Measurements from ENCODE around the gene ZNF197. TPM values are rescaled to one million over a fixed set of nuclear protein-coding genes. Genes with fewer than 3 reads are reported as not detected.
A peak's percentile ranks its signal among the peaks of the same experiment; 100 is the strongest.
"Not testable (repeated sequence)": the region's sequence is repeated elsewhere in the genome, so short reads cannot be mapped to it uniquely, and the experiment has no call there.

The ZNF197 gene
- total RNA-seq (2022) (12.0 and 14.0 TPM in 2 replicates), Bru-seq, nascent RNA (percentile 85 among the genes with signal in this experiment), BruChase-seq, experiment 1, labeled RNA remaining after a 6-hour chase (percentile 79 among the genes with signal in this experiment), BruChase-seq, experiment 2, labeled RNA remaining after a 2-hour chase (percentile 82 among the genes with signal in this experiment)
- long read RNA-seq, partial matches to known transcripts, result 0 of 34 reads
- long read RNA-seq, other reads (novel, unspliced or antisense), result 34 of 34 reads

DNA sequence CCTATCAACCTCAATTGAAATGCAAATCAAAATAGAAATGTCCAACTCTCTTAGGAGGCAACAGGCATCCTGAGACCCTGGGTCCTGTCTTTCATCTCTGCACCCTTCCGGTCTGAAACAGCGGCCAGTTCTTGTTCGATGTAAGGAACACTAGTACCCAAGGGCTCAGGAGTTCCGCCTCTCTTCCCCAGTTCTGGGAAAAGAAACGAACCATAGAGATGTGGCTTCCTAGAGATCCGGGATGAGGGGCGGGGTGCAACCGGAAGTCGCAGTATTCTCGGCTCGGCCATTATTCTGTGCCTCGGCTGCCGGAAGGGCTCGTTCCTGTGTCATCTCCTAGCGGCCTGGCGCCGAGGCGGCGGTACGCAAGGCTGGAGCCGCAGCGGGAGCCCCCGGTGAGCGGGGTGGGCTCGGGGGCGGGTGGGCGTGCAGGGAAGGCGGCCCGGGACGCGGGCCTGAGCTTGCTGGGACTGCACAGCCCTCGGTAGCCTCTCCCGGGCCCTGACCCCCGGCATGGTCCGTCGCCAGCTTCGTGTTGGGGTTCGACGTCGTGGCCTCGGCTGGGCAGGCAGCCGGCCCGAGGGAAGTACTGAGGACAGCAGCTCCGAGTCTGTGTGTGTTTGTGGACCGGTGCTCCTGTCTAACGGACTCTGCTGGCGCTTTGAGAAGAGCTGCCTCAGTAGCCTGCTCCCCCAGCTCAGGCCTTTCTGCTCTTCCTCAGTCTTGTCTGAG is at the start of gene ZNF197:
Gene ZNF197, plus strand, starts transcription at position 288 of the 732 bp plus-strand sequence. CDS start 4,119 bp downstream, outside the sequence.
- no peak for TF ChIP-seq CTCF (IDR thresholded peaks at IDR 0.05; ENCODE audit: unreplicated experiment)
- Mint-ChIP-seq H3K27me3 (ENCODE audit: unreplicated experiment) (no peaks in the 10 kb centered on the region), H3K27ac (ENCODE audit: unreplicated experiment) (peak within 1 kb of the TSS; percentile 60), H3K4me1 (ENCODE audit: low read depth, unreplicated experiment) (no peaks in the 10 kb centered on the region), H3K9me3 (ENCODE audit: low read depth, unreplicated experiment) (peaks cover 5% of the 10 kb centered on the region), H3K36me3 (ENCODE audit: insufficient read depth, unreplicated experiment) (peaks cover 21% of the 10 kb centered on the region), H3K4me3 (ENCODE audit: low read depth, unreplicated experiment) (peak within 1 kb of the TSS; percentile 73)
- peak; percentile 80 for DNase-seq
- intact Hi-C loops (cut with micrococcal nuclease; ENCODE audit: unreplicated experiment), result loop anchor here (2.0 to 5.0 kb wide), 3 partner anchors 24 to 303 kb away; partner anchors contain the start of gene ZNF35
- BruUV-seq (replicated peaks), result no TSS peak
- CTCF ChIA-PET, result interaction anchor here (0.6 to 0.9 kb wide), 2 partner anchors 34 to 186 kb away, joined by 3 read pairs; no protein-coding TSS in a partner anchor

- H3K36me3 Mint-ChIP-seq (ENCODE audit: insufficient read depth, unreplicated experiment), result no peaks in the 10 kb centered on the region
- no peak for DNase-seq
- no TSS peak for BruUV-seq (replicated peaks)
- H3K4me3 Mint-ChIP-seq (ENCODE audit: low read depth, unreplicated experiment), result no peak overlapping the region
- CTCF ChIA-PET, result interaction anchor here (0.7 kb wide), 1 partner anchor 49 kb away, joined by 7 read pairs; no protein-coding TSS in a partner anchor
- intact Hi-C loops (cut with micrococcal nuclease; ENCODE audit: unreplicated experiment), result no loop called here
- H3K27me3 Mint-ChIP-seq (ENCODE audit: unreplicated experiment), result no peaks in the 10 kb centered on the region
- TF ChIP-seq CTCF (IDR thresholded peaks at IDR 0.05; ENCODE audit: unreplicated experiment), result no peak
- peaks cover 19% of the 10 kb centered on the region for H3K9me3 Mint-ChIP-seq (ENCODE audit: low read depth, unreplicated experiment)
- H3K27ac Mint-ChIP-seq (ENCODE audit: unreplicated experiment), result no peak overlapping the region
- H3K4me1 Mint-ChIP-seq (ENCODE audit: low read depth, unreplicated experiment), result no peaks in the 10 kb centered on the region
Measured at GRCh38 chr3:44576613-44577012, 48.2 kb upstream of the ZNF197 start.

DNA sequence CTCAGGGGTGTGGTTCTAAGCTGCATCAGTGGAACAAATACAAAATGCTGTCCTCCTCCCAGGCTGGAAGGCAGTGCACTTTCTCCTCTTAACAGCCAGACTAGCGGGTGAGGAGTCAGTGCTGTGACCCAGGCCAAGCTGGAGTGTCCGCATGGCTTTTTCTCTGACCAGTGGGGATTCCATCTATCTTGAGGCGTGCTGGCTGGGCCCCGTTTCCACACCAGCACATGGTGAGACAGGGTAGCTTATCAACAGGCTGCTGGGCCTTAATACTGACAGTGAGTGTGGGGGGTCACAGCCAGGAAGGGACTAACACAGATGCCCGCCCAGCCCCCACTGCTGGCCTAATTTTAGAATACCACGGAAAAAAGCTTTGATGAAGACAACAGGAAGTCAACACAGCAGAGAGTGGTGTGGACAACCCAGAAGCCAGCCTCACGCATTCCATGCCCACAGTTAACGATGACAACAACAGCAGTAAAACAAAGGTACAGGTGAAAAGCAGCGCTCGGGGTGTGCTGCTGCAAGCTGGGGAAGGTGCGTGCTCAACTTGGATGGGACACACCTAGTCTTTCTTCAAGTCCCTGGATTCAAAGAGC is 47.4 kb upstream of the ZNF197 start:
- BruUV-seq (replicated peaks); CTCF ChIA-PET; H3K4me3 Mint-ChIP-seq (ENCODE audit: low read depth, unreplicated experiment); H3K4me1 Mint-ChIP-seq (ENCODE audit: low read depth, unreplicated experiment); DNase-seq; H3K36me3 Mint-ChIP-seq (ENCODE audit: insufficient read depth, unreplicated experiment); H3K27me3 Mint-ChIP-seq (ENCODE audit: unreplicated experiment); intact Hi-C loops (cut with micrococcal nuclease; ENCODE audit: unreplicated experiment); H3K27ac Mint-ChIP-seq (ENCODE audit: unreplicated experiment): not testable (repeated sequence)
- H3K9me3 Mint-ChIP-seq (ENCODE audit: low read depth, unreplicated experiment), result peaks cover 16% of the 10 kb centered on the region

- H3K27me3 Mint-ChIP-seq (ENCODE audit: unreplicated experiment); BruUV-seq (replicated peaks); H3K27ac Mint-ChIP-seq (ENCODE audit: unreplicated experiment); intact Hi-C loops (cut with micrococcal nuclease; ENCODE audit: unreplicated experiment); H3K36me3 Mint-ChIP-seq (ENCODE audit: insufficient read depth, unreplicated experiment); H3K4me1 Mint-ChIP-seq (ENCODE audit: low read depth, unreplicated experiment); CTCF ChIA-PET; DNase-seq; H3K4me3 Mint-ChIP-seq (ENCODE audit: low read depth, unreplicated experiment): not testable (repeated sequence)
- H3K9me3 Mint-ChIP-seq (ENCODE audit: low read depth, unreplicated experiment), result peaks cover 16% of the 10 kb centered on the region
Measured at GRCh38 chr3:44578316-44578715, 46.5 kb upstream of the ZNF197 start.

- peaks cover 16% of the 10 kb centered on the region for H3K9me3 Mint-ChIP-seq (ENCODE audit: low read depth, unreplicated experiment)
- CTCF ChIA-PET; H3K27me3 Mint-ChIP-seq (ENCODE audit: unreplicated experiment); BruUV-seq (replicated peaks); H3K4me1 Mint-ChIP-seq (ENCODE audit: low read depth, unreplicated experiment); H3K4me3 Mint-ChIP-seq (ENCODE audit: low read depth, unreplicated experiment); DNase-seq; H3K27ac Mint-ChIP-seq (ENCODE audit: unreplicated experiment); H3K36me3 Mint-ChIP-seq (ENCODE audit: insufficient read depth, unreplicated experiment); intact Hi-C loops (cut with micrococcal nuclease; ENCODE audit: unreplicated experiment): not testable (repeated sequence)
Measured at GRCh38 chr3:44578924-44579515, 45.8 kb upstream of the ZNF197 start.

DNA sequence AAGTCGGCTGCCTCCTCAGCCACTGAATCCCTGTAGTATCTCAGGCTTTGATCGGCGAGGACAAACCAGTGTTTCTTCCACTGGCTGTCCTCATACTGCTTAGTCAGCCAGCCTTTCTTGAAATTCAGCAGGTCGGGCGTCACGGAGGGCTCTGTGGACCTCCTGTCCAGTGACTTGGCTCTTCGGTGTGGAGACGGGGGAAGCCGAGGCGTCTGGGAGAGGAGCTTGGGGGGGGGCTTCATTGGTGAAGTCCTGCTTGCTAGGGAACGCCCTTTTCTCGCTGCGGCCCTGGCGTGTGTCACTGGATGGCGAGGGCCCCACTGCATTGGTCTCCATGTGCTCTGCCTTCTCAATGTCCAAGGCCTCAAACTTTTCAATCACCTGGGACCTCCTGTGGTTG is 45.1 kb upstream of the ZNF197 start:
- CTCF ChIA-PET; intact Hi-C loops (cut with micrococcal nuclease; ENCODE audit: unreplicated experiment); H3K4me3 Mint-ChIP-seq (ENCODE audit: low read depth, unreplicated experiment); H3K27me3 Mint-ChIP-seq (ENCODE audit: unreplicated experiment); H3K36me3 Mint-ChIP-seq (ENCODE audit: insufficient read depth, unreplicated experiment); DNase-seq; H3K27ac Mint-ChIP-seq (ENCODE audit: unreplicated experiment); BruUV-seq (replicated peaks); H3K4me1 Mint-ChIP-seq (ENCODE audit: low read depth, unreplicated experiment): not testable (repeated sequence)
- H3K9me3 Mint-ChIP-seq (ENCODE audit: low read depth, unreplicated experiment), result peaks cover 16% of the 10 kb centered on the region

DNA sequence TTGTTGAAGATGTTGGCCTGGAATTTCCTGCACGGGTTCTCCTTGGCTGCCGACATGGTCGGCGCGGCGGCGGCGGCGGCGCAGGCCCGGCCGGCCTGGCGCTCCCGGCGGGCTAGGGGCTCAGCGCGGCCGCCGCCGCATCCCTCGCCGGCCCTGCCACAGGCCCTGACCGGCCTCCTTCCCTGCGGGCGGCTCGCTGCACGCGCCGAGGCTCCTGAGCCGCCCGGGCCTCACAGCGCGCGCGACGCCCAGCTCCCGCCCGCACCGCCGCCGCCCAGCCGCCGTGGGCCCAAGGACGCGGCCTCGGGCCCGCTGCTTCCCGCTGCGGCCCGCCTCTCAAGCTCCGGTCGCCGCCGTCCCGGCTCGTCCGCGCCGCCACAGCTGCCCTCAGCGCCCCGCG is 43.9 kb upstream of the ZNF197 start:
- intact Hi-C loops (cut with micrococcal nuclease; ENCODE audit: unreplicated experiment); H3K27me3 Mint-ChIP-seq (ENCODE audit: unreplicated experiment); H3K36me3 Mint-ChIP-seq (ENCODE audit: insufficient read depth, unreplicated experiment); BruUV-seq (replicated peaks); H3K27ac Mint-ChIP-seq (ENCODE audit: unreplicated experiment); H3K4me3 Mint-ChIP-seq (ENCODE audit: low read depth, unreplicated experiment); CTCF ChIA-PET; H3K4me1 Mint-ChIP-seq (ENCODE audit: low read depth, unreplicated experiment); DNase-seq: not testable (repeated sequence)
- H3K9me3 Mint-ChIP-seq (ENCODE audit: low read depth, unreplicated experiment), result peaks cover 15% of the 10 kb centered on the region

Data from Calu3 (cell line).